NCI-H2196 treated with DMSO at 0.1 percent for 48 hours (cell line): Measurements from ENCODE around the gene SLC35F3.

Experiments used
- DNase-seq: peaks from one replicate; lab custom pipeline; 2025; ENCODE audit not compliant: unreplicated experiment; lab: John Stamatoyannopoulos, UW

The SLC35F3 gene

DNA sequence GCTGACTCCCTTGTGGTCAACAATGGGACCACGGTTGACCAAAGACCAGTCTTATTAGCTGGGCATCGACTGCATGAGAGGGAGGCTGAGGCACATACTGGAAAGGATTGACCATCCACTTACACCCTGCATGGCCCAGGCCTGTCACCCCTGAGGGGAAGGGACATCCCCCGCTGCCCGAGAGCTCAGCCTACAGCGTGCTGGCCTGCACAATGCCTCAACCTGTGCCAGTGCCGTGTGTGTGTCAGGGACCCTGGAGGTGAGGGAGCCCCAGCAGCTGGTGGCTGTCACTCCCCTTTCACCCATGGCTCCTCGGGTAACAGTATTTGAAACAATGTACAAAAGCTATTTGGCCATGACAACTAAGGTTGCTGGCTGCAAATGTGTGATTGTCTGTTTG, 67.3 kb downstream of the SLC35F3 start:
- no peak for DNase-seq

- DNase-seq: no peak
Observed at GRCh38 chr1:233972563-233972950, 68.1 kb downstream of the SLC35F3 start.

DNA sequence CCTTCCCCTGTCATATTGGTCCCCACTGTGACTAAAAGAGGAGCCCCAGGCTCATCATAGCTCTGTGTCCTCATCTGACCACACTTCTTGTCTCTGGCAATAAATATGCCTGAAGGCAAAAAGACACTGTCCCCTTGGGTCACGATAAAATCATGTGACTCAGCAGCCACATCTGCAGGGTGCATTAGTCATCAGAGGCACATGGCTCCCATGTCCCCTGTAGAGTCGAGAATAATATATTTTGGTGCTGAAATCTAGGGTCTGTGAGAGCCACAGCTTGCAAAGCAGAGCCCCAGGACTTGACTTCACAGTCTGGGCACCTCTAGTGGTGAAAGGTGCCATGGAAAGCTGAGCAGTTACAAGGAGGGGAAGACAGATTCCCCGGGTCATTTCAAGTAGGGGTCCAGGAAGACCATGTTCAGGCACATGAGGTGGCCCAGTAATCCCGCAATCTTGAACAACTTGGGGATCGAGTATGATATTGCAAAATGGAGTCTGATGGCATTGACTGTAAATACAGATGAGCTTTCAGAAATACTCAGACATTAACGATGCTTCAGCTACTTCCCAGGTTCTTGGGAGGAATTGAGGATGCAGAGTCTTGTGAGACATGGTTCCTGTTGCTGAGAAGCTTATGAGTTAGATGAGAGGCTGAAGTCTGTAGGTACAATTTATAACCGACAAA, 68.6 kb downstream of the SLC35F3 start:
- no peak for DNase-seq

- no peak for DNase-seq
Observed at GRCh38 chr1:233975486-233975885, 71.0 kb downstream of the SLC35F3 start.

- no peak for DNase-seq
Observed at GRCh38 chr1:233981042-233981675, 76.7 kb downstream of the SLC35F3 start.

- no peak for DNase-seq
Observed at GRCh38 chr1:233982827-233983518, 78.5 kb downstream of the SLC35F3 start.

DNA sequence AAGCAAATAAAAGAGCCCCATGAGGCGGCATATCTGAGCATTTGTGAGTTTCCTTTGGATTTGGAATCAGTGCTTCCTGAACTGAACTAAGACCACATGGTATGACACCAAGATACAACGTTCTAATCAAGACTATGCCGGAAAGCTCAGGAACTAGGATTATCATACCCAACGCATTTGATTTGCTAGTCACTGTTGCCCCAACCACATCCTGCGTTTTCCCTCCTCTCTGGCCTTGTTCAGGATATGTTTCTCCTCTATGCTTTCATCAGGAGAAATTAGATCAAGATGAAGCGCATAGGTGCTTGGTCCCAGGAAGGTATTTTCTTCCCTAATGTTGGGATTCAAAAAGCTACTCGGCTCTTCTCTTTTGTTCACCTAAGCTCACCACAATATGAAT, 79.3 kb downstream of the SLC35F3 start:
- no peak for DNase-seq

DNA sequence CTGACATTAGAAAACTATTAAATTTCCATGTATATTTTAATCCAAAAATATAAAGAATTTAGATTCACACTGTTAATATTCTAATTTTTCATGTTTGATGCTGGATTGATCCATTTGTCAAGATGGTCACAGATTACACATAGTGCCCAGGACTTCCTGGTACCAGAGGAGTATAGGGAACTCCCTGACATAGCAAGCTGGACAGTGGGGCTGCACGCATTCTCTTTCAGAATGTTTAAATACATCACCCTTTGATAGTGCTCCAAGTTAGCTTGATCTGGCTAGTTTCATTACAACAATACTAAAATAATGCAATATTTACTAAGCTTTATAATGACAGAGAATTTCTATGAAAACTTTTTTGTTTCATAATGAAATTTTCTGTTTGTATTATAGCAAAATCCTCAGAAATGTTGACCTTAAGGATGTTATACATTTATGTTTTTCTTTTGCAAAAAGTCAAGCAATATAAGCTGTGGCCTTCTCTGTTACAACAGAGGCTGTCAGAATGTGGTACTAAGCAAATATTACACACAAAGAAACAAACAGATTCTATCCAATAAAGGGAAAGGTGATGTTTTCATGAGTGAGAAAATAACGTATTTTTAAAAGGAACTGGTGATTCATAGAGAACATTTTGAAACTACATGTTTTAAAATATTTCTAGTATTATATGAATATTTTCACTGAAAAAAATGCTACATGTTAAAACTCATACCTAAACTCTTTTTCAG, 84.7 kb downstream of the SLC35F3 start:
- DNase-seq: no peak

GRCh38 chr1:233990486-233990885, 86.0 kb downstream of the SLC35F3 start:
- DNase-seq: no peak

DNA sequence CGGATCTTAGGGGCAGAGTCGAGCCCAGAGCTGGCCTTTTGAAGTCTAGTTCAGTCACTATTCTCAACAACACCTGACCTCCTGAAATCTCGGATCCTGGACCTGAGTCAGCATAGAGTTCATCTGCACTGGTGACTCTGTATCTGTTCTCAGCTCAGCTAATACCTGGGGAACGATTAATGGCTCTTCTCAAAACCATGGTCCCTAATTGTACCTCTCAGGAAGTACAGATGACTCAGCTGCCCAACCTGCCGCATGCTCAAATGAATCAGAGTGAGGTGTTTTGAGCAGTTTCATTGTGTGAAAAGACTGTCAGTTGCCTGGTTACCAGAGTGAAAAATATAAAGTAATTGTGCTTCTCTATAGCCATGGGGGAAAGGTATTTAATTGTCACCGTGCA, 89.2 kb downstream of the SLC35F3 start:
- no peak for DNase-seq

DNA sequence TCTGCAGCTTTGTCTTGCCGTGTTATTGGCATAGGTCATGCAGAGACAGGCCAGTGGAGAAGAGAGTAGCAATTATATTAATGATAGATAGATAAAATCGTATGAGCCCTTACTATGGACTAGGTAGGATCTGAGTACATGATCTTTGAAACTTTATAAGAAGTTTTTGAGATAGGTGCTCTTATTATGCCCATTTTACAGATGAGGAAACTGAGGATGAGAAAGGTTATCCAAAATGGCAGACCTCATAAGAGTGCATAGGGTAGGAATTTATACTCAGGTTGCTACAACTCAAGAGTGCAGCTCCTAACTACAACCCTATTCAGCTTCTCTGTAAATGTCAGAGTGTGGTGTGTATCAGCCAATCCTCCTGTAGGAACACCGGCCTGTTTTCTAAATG, 89.6 kb downstream of the SLC35F3 start:
- no peak for DNase-seq

DNA sequence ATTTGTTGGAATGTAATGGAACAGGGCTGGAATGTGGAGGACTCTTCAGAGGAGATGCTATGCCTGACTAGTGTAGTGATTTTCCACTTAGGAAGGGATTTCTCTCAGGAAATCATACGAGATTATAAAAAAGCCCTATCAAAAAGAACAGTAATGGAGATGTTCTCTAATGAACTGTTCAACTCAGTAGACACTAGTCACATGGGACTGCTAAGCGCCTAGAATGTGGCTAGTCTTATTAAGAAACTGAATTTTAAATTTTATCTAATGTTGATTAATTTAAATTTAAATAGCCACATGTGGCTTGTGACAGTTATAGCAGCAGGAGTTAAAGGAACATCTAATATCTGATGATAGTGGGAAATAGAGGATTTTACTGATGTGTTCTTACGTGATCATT, 94.0 kb downstream of the SLC35F3 start:
- no peak for DNase-seq

- DNase-seq: no peak
Observed at GRCh38 chr1:233998891-233999290, 94.4 kb downstream of the SLC35F3 start.

- no peak for DNase-seq
Observed at GRCh38 chr1:234000557-234001041, 96.1 kb downstream of the SLC35F3 start.

DNA sequence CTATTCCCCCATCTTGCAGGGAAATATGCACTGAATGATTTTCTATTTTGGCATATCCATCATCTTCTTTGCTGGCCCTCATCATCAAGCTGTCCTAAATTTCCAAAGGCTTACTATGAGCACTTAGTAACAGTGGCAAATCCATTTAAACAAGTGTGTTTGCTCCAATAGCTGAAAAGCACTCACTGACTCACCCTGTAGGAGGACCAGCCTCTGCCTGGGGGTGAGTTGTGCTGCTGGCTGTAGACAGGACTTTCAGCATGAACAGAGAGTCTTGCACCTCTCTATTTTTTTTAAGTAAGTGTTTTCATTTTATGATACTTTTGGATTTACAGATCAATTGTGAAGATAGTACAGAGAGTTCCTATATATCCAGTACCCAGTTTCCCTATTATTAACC, 97.3 kb downstream of the SLC35F3 start:
- DNase-seq: no peak

GRCh38 chr1:234004591-234004990, 100.1 kb downstream of the SLC35F3 start:
- no peak for DNase-seq

DNA sequence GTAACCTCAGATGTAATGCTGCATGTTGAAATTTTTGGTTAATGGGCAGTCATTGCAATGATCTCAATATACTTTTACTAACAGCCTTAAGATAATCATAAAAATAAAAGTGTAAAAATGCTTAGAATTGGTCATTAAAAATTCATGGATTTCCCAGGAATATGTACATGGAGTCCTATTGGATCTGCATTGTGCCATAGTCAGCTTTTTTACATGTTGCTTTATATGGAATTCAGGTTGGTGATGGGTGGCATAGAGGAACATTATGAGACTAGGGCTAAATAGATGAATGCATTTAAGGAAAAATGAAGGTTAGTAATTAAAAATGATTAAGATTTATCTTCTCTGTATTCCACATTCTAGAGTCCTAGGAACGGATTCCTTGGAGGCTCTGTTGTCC, 103.2 kb downstream of the SLC35F3 start:
- DNase-seq: no peak

DNA sequence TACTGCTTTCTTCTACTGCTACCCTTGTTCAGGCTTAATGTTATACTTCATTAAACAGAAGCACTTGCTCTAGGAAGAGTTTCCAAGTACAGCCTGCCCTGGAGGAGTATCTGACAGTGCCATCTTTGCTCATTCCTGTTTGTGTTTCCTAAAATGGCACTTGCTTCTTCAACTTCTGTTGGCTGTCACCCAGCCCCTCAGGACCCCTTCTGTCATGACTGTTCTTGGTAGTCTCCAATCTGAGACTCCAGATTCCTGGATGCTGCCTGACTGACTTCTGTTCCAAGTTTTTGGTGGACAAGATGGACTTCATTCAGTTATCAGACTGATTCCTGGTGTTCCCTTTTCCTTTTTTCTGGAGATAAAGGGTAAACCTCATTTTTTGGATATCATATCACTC, 104.1 kb downstream of the SLC35F3 start:
- DNase-seq: no peak

GRCh38 chr1:234009668-234010067, 105.2 kb downstream of the SLC35F3 start:
- no peak for DNase-seq

DNA sequence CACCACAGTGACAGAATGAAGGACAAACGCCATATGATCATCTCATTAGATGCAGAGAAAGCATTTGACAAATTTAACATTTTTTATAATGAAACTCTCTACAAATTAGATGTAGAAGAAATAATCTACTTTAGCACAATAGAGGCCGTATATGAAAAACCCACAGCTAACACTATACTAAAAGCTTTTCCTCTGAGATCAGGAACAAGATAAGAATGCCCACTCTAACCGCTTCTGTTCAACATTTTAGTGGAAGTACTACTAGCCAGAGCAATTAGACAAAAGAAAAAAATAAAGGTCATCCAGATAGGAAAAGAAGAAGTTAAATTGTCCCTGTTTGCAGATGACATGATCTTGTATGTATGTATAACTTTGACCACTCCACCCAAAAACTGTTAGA, 109.7 kb downstream of the SLC35F3 start:
- no peak for DNase-seq

DNA sequence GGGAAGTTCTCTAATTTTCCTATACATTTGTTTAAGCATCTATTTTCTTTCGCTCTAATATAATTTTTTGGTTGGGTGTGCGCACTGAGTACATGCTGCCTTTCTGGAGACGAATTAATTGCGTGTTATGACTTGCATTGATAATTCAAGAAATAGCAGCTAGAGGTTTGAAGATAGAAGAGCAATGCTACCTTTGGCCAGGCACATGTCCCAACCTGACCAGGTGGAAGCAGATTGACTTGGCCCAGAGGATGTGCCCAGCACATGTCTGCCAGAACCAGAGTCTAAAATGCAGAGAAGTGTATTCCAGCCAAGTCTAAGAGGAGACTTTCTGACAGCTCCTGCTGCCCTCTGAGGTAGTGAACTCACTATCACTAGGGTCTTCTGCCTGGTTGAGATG, 114.3 kb downstream of the SLC35F3 start:
- DNase-seq: no peak

DNA sequence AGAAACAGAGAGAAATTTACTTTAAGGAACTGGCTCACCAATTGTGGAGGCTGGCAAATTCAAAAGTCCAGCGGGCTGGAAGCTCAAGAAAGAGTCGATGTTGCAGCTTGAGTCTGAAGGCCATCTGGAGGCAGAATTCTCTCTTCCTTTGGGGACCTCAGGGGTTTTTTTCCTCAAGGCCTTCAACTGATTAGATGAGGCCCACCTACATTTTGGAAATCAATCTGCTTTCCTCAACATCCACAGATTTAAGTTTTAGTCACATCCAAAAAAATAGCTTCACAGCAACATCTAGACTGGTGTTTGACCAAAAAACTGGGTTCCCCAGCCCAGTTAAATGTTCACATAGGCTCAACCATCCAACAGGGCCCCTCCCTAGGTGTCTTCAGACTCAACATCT, 114.9 kb downstream of the SLC35F3 start:
- no peak for DNase-seq
